GM21528 (cell line): ENCODE data around the gene BAIAP3.

Source experiments
- ATAC-seq: cut with Tn5 transposase; IDR thresholded peaks from one replicate; pipeline ENCODE4 v1.9.1; 2021; ENCODE audit warnings: mild to moderate bottlenecking, moderate library complexity; ENCODE audit not compliant: unreplicated experiment, low FRiP score

The BAIAP3 gene

GRCh38 chr16:1362807-1363206, 29.4 kb downstream of the BAIAP3 start:
- ATAC-seq = no peak

DNA sequence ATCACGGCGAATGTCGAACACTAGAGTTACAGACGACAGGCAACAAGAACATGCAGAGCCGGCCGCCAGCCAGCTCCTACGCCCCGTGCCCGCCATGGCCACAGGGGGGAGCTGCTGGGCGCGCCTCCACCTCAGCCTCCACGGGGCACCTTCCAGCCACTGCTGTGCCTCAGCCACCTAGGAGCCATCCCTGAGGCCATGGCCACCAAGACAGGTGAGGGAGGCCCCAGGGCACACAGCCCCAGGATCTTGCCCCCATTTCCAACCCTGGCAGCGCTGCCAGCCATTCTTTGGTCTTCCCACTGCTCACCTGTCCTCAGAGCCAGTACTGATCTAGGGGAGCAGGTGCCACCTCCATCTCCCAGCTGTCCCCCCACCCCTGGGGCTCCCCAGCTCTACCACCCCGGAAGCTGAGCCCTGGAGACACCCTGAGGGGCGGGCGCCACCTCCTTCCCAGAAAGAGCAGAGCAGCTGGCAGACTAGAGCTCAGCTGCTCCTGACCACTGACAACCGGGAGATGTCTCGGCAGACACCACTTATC, 30.1 kb downstream of the BAIAP3 start:
- ATAC-seq = no peak

GRCh38 chr16:1364510-1364909, 31.1 kb downstream of the BAIAP3 start:
- ATAC-seq = no peak

- ATAC-seq = no peak
Observed at GRCh38 chr16:1366060-1366711, 32.7 kb downstream of the BAIAP3 start.

- no peak for ATAC-seq
Observed at GRCh38 chr16:1366712-1367299, 33.4 kb downstream of the BAIAP3 start.

- ATAC-seq = no peak
Observed at GRCh38 chr16:1367486-1368174, 34.2 kb downstream of the BAIAP3 start.

DNA sequence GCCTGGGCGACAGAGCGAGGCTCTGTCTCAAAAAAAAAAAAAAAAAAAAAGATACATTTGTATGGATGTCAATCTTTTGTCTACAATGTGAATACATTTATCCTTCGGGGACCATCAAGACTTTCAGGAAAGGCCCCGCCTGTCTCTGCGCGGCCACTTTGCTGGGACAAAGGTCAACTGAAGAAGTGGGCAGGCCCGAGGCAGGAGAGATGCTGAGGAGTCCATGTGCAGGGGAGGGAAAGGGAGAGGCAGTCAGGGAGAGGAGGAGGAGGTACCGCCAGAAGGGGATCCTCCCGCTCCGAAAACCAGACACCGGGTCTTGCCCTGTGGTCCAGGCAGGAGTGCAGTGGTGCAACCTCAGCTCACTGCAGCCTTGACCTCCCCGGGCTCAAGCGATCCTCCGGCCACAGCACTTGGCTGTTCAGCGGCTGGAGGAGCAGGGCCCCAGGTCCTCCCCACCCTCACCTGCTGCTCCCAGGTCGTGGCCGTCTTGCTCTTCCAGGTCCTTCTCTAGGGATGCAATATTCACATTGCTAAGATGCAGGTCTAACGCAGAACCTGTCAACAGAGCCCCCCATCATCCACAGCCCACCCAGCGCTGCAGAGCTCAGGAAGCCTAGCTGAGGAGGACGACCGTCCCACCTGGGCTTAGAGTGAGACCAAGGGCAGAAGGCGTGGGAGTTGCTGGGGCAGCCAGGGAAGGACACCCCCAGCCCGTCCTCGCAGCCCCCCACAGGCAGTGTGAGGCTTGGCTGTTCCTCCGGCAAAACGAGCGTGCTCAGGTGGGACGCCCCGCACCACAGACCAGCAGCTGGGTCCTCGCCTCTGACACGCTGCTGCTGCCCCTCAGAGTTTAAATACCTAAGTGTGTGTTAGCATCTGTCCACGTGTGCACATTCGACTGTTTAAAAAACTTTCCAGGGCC, 37.9 kb downstream of the BAIAP3 start:
- no peak for ATAC-seq

DNA sequence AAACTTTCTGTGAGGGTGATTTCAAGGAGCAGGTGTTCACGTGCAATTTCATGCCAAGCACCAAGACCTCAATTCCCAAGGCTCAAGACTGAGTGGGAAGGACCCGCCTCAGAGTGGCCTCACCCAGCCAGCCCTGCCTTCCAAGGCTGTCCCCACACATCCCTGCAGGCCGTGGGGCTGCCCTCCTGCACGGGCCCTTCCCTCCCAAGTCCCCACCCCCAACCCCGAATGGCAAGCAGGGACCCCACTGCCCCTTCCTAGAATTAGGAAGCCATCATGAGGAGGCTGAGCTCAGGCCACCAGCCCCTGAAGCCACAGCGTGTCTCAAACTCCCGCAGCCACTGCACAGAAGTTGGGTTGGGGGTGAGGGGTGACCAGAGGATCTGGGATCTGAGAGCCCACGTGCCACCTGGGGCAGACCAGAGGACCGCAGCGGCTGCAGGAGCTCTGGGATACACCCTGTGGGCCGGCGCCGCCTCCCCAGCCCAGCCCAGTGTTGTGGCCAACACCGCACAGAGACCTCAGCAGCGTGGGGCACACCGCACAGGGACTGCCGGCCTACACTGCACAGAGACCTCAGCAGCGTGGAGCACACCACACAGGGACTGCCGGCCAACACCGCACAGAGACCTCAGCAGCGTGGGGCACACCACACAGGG, 39.0 kb downstream of the BAIAP3 start:
- no peak for ATAC-seq

- ATAC-seq = no peak
Observed at GRCh38 chr16:1374418-1375297, 41.2 kb downstream of the BAIAP3 start.

DNA sequence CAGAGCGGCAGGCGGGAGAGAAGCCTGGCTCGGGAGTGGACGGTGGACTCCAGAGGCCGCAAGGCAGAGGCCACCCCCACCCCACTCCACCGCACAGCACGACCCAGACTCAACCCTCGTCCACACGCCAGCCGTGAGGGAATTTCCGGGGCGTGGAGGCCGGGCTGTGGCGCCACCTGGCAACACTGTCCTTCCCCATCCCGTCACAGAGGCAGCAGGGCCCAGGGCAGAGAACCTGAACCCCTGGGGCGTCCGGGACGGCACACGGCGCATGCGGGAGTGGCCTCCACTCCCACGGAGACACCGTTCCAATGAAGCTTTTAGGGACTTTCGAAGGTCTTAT, 41.8 kb downstream of the BAIAP3 start:
- ATAC-seq = no peak

- no peak for ATAC-seq
Observed at GRCh38 chr16:1375741-1376410, 42.4 kb downstream of the BAIAP3 start.

DNA sequence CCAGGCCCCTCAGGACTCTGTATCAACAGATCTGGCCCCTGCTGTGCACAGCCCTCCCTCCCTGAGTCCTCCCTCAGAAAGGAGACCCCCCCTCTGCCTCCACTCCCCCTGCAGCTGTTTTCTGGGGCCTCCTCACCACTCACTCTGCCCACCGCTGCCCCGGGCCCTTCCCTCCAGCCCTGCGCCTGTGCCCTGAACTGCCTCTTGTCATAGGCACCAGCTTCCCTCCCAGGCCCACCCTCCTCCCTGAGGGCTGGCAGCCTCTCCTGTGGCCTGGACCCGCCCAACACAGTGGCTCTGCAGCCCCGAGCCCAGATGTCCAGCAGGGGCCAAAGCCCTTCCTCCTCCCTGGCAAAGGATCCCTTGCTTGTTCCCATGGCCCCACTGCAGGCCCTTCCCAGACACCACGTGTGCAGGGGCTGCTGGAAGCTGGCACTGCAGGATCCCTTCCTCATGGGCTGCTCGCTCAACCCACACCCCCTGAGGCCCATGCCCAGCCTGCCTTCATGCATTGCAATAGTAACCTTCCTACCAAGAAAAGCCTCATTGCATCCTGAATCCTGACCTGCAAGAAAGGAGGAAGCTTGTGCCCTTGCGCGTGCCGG, 44.1 kb downstream of the BAIAP3 start:
- ATAC-seq = no peak

- no peak for ATAC-seq
Observed at GRCh38 chr16:1378087-1378803, 44.8 kb downstream of the BAIAP3 start.

- ATAC-seq = no peak
Observed at GRCh38 chr16:1378804-1379303, 45.4 kb downstream of the BAIAP3 start.

DNA sequence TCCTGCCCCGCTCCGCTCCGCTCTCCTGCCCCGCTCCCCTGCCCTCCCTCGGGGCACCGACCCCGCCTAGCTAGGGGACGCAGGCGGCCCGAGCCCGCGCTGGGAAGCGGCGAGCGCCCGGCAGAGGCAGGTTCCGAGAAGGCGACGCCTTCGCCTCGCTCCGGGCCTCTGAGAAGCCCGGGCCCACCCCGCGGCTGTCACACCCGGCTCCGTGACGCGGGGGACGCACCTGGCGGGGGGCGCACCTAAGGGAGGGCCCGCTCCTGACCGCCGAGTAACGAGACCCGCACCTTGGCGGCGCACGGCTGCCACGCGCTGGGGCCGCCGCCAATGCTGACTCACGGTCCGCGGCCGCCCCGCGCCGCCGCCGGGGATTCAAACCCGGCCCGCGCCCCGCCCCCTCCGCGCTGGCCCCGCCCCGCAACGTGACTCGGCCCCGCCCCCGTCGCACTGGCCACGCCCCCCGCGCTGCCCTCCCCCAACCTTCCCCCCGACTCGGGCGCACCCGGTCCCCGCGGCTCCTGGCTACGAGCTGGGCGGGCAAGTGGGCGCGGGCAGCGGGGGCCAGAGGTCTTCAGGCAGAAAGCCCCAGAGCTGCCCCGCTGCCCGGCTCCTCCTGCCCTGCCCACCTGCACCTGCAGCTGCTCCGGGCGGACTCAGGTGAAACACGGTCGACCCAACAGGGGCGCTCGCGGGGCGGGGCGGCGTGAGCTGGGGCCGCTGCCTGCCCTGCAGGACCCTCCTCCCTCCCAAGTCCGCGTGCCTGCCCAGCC, 46.0 kb downstream of the BAIAP3 start:
- ATAC-seq = no peak

DNA sequence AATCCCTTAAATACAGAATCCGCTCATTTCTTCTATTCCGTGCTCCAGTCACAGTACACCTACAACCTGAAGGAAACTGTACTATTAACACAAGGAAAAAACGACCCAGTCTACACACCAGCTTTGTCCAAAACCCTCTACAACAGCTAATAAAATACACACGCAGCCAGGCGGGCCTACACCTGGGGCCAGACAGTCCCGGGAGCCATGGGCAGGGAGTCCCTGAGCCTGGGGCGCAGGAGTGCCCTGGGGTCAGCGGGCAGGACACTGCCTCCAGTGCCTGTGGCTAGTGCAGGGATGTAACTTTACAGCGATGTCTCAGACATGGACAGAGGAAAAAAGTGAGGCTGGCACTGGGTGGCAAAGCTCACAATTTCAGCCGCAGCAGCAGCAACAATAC, 46.8 kb downstream of the BAIAP3 start:
- ATAC-seq = no peak
